Measurements from ENCODE around the gene RNF141. TPM values are rescaled to one million over a fixed set of nuclear protein-coding genes. Genes with fewer than 3 reads are reported as not detected.
A peak's percentile ranks its signal among the peaks of the same experiment; 100 is the strongest.

The RNF141 gene
- total RNA-seq, 1 experiment from 2014 or later: 35.8 TPM

GRCh38 chr11:10576035-10576398 lies 35.0 kb upstream of the RNF141 start:
- Histone ChIP-seq H3K4me3 (ENCODE audit: low read depth in 2 of 2, low read length in 2 of 2) (no peak overlapping the region), H3K36me3 (ENCODE audit: control insufficient read depth, insufficient read depth, low read length) (no peaks in the 10 kb centered on the region), H3K27ac (ENCODE audit: low read length) (no peak overlapping the region), H3K9me3 (ENCODE audit: control insufficient read depth, insufficient read depth, low read depth, low read length) (no peaks in the 10 kb centered on the region), H3K27me3 (ENCODE audit: control insufficient read depth, insufficient read depth, low read length) (peaks cover 30% of the 10 kb centered on the region), H3K4me1 (ENCODE audit: control insufficient read depth, insufficient read depth, low read length) (no peaks in the 10 kb centered on the region)
- no peak for ATAC-seq
- ChIA-PET CTCF (interaction anchor here (0.7 kb wide), 1 partner anchor 253 kb away, joined by 17 read pairs; no protein-coding TSS in a partner anchor), POLR2A (interaction anchor here (0.6 kb wide), 1 partner anchor 318 kb away, joined by 3 read pairs; no protein-coding TSS in a partner anchor)
- no TSS peak for BruUV-seq (replicated peaks)
- no peak for DNase-seq (ENCODE audit: low read depth, low spot score)
- intact Hi-C loops (cut with micrococcal nuclease; ENCODE audit: unreplicated experiment) (no loop called here), in situ Hi-C loops (cut with HindIII; ENCODE audit: low pct_unique_long_range_greater_than_20kb, low sequenced_read_pairs) (no loop called here)
- TF ChIP-seq SIN3A (IDR thresholded peaks at IDR 0.05; ENCODE audit: borderline replicate concordance, insufficient read depth, low read depth, low read length) (no peak), CTCF (IDR thresholded peaks at IDR 0.05) (no peak), POLR2AphosphoS5 (IDR thresholded peaks at IDR 0.05; ENCODE audit: low read depth, low read length) (no peak), TCF7L2 (IDR thresholded peaks at IDR 0.05; ENCODE audit: low read depth, low read length) (no peak)
- TF ChIP-seq, protein P1, sequence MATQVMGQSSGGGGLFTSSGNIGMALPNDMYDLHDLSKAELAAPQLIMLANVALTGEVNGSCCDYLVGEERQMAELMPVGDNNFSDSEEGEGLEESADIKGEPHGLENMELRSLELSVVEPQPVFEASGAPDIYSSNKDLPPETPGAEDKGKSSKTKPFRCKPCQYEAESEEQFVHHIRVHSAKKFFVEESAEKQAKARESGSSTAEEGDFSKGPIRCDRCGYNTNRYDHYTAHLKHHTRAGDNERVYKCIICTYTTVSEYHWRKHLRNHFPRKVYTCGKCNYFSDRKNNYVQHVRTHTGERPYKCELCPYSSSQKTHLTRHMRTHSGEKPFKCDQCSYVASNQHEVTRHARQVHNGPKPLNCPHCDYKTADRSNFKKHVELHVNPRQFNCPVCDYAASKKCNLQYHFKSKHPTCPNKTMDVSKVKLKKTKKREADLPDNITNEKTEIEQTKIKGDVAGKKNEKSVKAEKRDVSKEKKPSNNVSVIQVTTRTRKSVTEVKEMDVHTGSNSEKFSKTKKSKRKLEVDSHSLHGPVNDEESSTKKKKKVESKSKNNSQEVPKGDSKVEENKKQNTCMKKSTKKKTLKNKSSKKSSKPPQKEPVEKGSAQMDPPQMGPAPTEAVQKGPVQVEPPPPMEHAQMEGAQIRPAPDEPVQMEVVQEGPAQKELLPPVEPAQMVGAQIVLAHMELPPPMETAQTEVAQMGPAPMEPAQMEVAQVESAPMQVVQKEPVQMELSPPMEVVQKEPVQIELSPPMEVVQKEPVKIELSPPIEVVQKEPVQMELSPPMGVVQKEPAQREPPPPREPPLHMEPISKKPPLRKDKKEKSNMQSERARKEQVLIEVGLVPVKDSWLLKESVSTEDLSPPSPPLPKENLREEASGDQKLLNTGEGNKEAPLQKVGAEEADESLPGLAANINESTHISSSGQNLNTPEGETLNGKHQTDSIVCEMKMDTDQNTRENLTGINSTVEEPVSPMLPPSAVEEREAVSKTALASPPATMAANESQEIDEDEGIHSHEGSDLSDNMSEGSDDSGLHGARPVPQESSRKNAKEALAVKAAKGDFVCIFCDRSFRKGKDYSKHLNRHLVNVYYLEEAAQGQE (IDR thresholded peaks at IDR 0.05; ENCODE audit: insufficient read depth in 1 of 2, low read depth in 2 of 2, low read length in 1 of 2): no peak

GRCh38 chr11:10575346-10576034 lies 34.5 kb upstream of the RNF141 start:
- Histone ChIP-seq H3K9me3 (ENCODE audit: control insufficient read depth, insufficient read depth, low read depth, low read length) (no peaks in the 10 kb centered on the region), H3K27me3 (ENCODE audit: control insufficient read depth, insufficient read depth, low read length) (peaks cover 30% of the 10 kb centered on the region), H3K4me3 (ENCODE audit: low read depth in 2 of 2, low read length in 2 of 2) (no peak overlapping the region), H3K4me1 (ENCODE audit: control insufficient read depth, insufficient read depth, low read length) (no peaks in the 10 kb centered on the region), H3K36me3 (ENCODE audit: control insufficient read depth, insufficient read depth, low read length) (no peaks in the 10 kb centered on the region), H3K27ac (ENCODE audit: low read length) (no peak overlapping the region)
- ATAC-seq (no peak), DNase-seq (ENCODE audit: low read depth, low spot score) (no peak)
- TF ChIP-seq SIN3A (IDR thresholded peaks at IDR 0.05; ENCODE audit: borderline replicate concordance, insufficient read depth, low read depth, low read length) (no peak), CTCF (IDR thresholded peaks at IDR 0.05) (0 out of 2 replicates have a peak, but pooled peaks have one; percentile 5)
- no TSS peak for BruUV-seq (replicated peaks)
- ChIA-PET CTCF (interaction anchor here (0.7 kb wide), 1 partner anchor 252 kb away, joined by 17 read pairs; no protein-coding TSS in a partner anchor), POLR2A (interaction anchor here (0.6 kb wide), 1 partner anchor 317 kb away, joined by 3 read pairs; no protein-coding TSS in a partner anchor)
- in situ Hi-C loops (cut with HindIII; ENCODE audit: low pct_unique_long_range_greater_than_20kb, low sequenced_read_pairs): no loop called here
- intact Hi-C loops (cut with micrococcal nuclease; ENCODE audit: unreplicated experiment): no loop called here
